Activated naive CD8-positive, alpha-beta T cell treated with anti-CD3 and anti-CD28 coated beads for 36 hours (primary cell): ENCODE data around the gene DLG2. TPM values are rescaled to one million over a fixed set of nuclear protein-coding genes. Genes with fewer than 3 reads are reported as not detected.

ENCODE experiments used
- DNase-seq: peaks from one replicate; pipeline ENCODE4 v3.0.0; 2021
- H3K27ac Mint-ChIP-seq: one replicate; pipeline ENCODE4 v1.8.0; 2022; ENCODE audit warnings: mild to moderate bottlenecking, moderate library complexity, mixed read lengths
- H3K27me3 Mint-ChIP-seq: one replicate; pipeline ENCODE4 v1.8.0; 2022; ENCODE audit warnings: mild to moderate bottlenecking, mixed read lengths
- H3K36me3 Mint-ChIP-seq: one replicate; pipeline ENCODE4 v1.8.0; 2021; ENCODE audit warnings: mild to moderate bottlenecking, mixed read lengths
- H3K4me1 Mint-ChIP-seq: one replicate; pipeline ENCODE4 v1.8.0; 2021; ENCODE audit warnings: mixed read lengths
- H3K4me3 Mint-ChIP-seq: one replicate; pipeline ENCODE4 v1.8.0; 2022; ENCODE audit warnings: mild to moderate bottlenecking, moderate library complexity, mixed read lengths
- H3K9me3 Mint-ChIP-seq: one replicate; pipeline ENCODE4 v1.8.0; 2022; ENCODE audit warnings: mixed read lengths
- total RNA-seq, 2 experiments: library from RNA; stranded (reverse); gene quantifications; one replicate each; pipeline ENCODE4 v1.2.3, GENCODE V29; 2021

Gene DLG2
- total RNA-seq, 2 experiments from 2014 or later, result 1.7 to 1.9 TPM

DNA sequence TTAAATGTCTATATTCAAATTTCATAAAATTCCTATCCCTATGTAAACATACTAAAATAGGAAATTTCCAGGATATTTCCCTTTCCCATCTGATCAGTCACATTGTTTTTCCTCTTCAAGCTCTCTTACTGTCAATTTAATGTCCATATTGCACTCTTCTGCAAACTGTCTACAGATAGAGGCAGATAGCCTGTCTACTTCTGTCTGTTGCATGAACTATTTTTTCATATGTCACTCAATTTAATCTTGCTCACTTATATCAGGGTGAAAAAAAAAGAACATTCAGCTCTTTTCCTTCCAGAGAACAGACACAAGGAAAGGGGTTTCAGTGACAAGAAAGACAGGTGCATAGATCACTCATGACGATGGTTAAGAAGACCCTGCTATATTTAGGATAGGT is 1327.1 kb downstream of the DLG2 start:
- Mint-ChIP-seq H3K4me3 (no peak overlapping the region), H3K36me3 (no peaks in the 10 kb centered on the region), H3K27me3 (no peaks in the 10 kb centered on the region), H3K4me1 (no peaks in the 10 kb centered on the region), H3K9me3 (peaks cover 2% of the 10 kb centered on the region), H3K27ac (no peak overlapping the region)
- DNase-seq, result no peak

DNA sequence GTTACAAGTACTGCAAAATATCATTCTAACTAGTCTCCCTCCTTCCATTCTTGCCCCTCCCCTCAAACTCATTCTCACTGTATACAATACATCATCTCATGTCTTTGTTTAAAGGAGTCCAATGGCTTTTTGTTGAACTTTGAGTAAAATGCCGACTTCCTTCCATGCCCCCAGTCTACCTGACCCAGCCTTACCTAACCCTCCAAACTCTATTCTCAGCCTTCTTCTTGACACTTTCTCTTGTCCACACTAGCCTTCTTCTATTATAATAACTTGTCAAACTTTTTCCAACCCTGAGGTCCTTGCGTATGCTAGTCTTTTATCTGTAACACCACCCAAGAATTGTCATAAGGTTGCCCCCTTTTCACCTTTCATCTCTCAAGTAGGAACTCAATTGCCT is 1329.6 kb downstream of the DLG2 start:
- H3K27ac Mint-ChIP-seq, result no peak overlapping the region
- no peak overlapping the region for H3K4me3 Mint-ChIP-seq
- H3K27me3 Mint-ChIP-seq, result no peaks in the 10 kb centered on the region
- no peaks in the 10 kb centered on the region for H3K4me1 Mint-ChIP-seq
- peaks cover 5% of the 10 kb centered on the region for H3K9me3 Mint-ChIP-seq
- DNase-seq, result no peak
- H3K36me3 Mint-ChIP-seq, result no peaks in the 10 kb centered on the region

DNA sequence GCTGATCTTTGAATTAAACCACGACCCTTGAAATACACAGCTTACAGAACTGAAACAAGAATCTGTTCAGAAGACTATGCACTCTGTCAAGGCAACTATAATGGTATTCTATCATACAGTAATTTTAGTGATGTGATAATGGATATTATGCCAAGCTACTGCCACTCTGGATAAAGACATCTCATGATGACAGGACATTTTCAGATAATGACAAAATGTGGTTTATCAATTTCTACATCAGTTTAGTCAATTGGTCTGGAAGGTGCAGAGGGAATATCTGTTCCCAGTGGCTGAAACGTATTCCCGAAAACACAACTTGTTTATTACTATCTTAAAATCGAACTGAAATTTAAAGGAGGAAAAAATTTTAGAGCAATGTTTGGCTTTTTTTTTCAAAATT is 1331.3 kb downstream of the DLG2 start:
- no peak overlapping the region for H3K27ac Mint-ChIP-seq
- no peaks in the 10 kb centered on the region for H3K27me3 Mint-ChIP-seq
- peaks cover 5% of the 10 kb centered on the region for H3K9me3 Mint-ChIP-seq
- no peak for DNase-seq
- H3K4me3 Mint-ChIP-seq, result no peak overlapping the region
- no peaks in the 10 kb centered on the region for H3K36me3 Mint-ChIP-seq
- no peaks in the 10 kb centered on the region for H3K4me1 Mint-ChIP-seq

DNA sequence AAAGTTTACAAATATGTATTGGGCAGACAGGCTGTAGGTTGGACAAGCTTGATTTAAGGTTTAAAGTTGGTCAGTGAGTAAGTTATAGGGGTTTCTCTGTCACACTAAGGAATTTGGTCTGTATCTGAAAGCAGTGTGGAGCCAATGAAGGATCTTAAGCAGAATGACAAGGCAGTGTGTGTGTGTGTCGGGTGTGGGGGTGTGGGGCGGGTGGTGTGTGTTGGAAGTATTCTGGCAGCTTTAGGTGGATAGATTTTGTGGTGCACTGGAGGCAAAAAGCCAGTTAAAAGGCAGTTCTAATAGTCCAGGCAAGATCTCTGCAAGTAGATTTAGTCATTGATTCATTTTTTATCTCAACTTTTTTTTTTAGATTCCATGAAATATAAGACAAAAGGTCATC is 1334.2 kb downstream of the DLG2 start:
- H3K4me3 Mint-ChIP-seq, result no peak overlapping the region
- no peaks in the 10 kb centered on the region for H3K36me3 Mint-ChIP-seq
- DNase-seq, result no peak
- H3K4me1 Mint-ChIP-seq, result peaks cover 4% of the 10 kb centered on the region
- H3K9me3 Mint-ChIP-seq, result peaks cover 5% of the 10 kb centered on the region
- no peaks in the 10 kb centered on the region for H3K27me3 Mint-ChIP-seq
- no peak overlapping the region for H3K27ac Mint-ChIP-seq

DNA sequence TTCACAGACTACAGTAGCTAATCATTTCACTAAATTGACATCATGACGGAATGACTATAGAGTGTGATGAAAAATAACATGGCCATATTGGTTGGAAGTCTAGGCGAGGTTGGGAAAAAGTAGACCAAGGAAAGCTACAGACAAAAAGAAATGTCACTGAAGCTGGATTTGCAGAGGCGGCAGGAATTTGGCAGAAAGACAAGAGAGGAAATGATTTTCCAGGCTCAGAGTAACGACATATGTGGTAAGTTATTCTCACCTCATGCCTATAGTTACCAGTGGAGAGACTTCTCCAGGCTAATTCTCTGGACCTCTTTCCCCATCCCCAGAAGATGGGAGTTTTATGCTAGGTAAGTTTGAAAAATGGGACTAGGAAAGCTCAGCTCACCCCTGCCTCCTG is 1335.1 kb downstream of the DLG2 start:
- H3K4me3 Mint-ChIP-seq, result no peak overlapping the region
- H3K9me3 Mint-ChIP-seq, result peaks cover 6% of the 10 kb centered on the region
- H3K27me3 Mint-ChIP-seq, result no peaks in the 10 kb centered on the region
- H3K36me3 Mint-ChIP-seq, result no peaks in the 10 kb centered on the region
- DNase-seq, result no peak
- H3K4me1 Mint-ChIP-seq, result peaks cover 4% of the 10 kb centered on the region
- H3K27ac Mint-ChIP-seq, result no peak overlapping the region

DNA sequence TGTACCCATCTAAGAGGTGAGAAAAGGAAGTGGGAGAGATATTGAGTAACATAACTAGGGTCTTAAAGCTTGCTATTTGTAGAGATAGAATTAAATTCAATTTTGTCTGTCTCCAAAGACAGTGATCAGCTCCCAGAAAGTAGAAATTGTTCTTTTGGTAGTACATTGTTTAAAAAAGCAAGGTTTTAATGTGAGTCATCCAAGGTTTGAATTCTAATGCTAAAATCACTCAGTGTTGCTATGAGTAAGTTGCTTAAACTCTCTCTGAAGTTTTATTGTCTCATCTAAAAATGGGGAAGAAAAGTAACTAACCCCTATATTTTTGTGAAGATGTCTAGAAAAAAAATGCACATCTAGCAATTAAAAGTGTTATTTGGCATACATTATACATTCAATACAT is 1336.5 kb downstream of the DLG2 start:
- peaks cover 6% of the 10 kb centered on the region for H3K9me3 Mint-ChIP-seq
- H3K36me3 Mint-ChIP-seq, result no peaks in the 10 kb centered on the region
- no peak overlapping the region for H3K4me3 Mint-ChIP-seq
- H3K4me1 Mint-ChIP-seq, result peaks cover 4% of the 10 kb centered on the region
- no peak for DNase-seq
- no peak overlapping the region for H3K27ac Mint-ChIP-seq
- H3K27me3 Mint-ChIP-seq, result no peaks in the 10 kb centered on the region

DNA sequence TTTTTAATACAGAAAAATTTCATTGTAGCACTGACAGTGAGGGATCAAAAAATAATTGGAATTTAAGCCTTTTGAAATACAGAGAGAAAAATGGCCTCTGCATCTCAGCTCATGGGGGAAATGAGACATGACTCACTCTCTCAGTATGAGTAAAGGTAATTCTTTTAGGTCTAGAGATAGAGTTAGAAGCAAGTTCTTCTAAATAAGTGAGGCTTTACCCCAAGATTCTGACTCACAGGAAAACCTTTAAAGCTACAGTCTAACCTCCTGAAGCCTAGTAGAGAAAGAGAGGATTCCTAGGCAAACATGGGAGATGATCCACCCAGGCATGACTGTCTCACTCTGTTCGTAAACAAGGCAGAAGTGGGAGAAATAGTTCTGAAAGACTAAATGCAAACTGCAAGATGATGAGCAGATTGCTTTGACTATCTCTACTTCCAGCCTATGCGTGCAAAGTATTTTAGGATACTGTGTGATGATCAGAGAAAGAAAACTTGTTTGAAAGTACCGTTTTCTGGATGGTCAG is 1337.7 kb downstream of the DLG2 start:
- Mint-ChIP-seq H3K4me1 (peaks cover 4% of the 10 kb centered on the region), H3K9me3 (peaks cover 11% of the 10 kb centered on the region), H3K4me3 (no peak overlapping the region), H3K27ac (no peak overlapping the region), H3K36me3 (no peaks in the 10 kb centered on the region), H3K27me3 (no peaks in the 10 kb centered on the region)
- no peak for DNase-seq

DNA sequence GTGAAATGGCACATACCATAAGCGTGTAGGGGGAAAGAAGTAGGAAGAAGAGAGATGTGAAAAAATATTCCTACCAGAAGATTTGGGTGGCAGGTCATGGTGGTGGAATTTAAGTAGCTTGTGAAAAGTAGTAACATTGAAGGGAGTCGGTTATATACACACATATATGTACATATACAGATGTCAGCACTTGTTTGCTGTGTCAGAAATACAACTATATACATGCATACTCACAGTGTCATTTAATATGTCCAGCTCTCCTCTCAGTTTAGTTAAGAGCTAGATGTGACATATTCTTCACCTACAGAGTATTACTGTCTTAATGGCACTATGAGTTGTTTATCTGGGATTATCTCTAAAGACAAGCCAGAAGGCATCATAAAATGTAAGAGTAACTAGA is 1353.6 kb downstream of the DLG2 start:
- Mint-ChIP-seq H3K27me3 (no peaks in the 10 kb centered on the region), H3K4me1 (no peaks in the 10 kb centered on the region), H3K36me3 (no peaks in the 10 kb centered on the region), H3K9me3 (peaks cover 10% of the 10 kb centered on the region), H3K27ac (no peak overlapping the region), H3K4me3 (no peak overlapping the region)
- DNase-seq, result no peak

DNA sequence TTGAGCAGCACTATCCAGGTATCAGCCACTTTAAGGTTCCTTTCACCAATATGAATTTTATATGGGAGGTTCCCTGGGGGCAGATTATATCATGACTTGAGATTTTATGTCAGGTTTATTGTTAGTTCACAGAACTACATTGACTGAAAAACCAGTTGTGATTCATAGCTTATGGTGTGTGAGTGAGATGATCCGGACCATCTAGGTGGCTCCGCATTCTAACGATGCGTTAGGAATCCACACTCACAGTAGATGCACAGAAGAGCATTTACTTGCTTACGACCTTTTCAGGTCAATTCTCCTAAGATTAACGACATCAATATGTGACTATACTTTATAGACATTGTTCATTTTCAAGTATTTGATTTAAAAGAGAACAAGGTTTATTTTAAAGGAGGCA is 1356.7 kb downstream of the DLG2 start:
- H3K36me3 Mint-ChIP-seq, result no peaks in the 10 kb centered on the region
- H3K4me3 Mint-ChIP-seq, result no peak overlapping the region
- no peaks in the 10 kb centered on the region for H3K27me3 Mint-ChIP-seq
- H3K4me1 Mint-ChIP-seq, result no peaks in the 10 kb centered on the region
- peaks cover 2% of the 10 kb centered on the region for H3K9me3 Mint-ChIP-seq
- DNase-seq, result no peak
- no peak overlapping the region for H3K27ac Mint-ChIP-seq

DNA sequence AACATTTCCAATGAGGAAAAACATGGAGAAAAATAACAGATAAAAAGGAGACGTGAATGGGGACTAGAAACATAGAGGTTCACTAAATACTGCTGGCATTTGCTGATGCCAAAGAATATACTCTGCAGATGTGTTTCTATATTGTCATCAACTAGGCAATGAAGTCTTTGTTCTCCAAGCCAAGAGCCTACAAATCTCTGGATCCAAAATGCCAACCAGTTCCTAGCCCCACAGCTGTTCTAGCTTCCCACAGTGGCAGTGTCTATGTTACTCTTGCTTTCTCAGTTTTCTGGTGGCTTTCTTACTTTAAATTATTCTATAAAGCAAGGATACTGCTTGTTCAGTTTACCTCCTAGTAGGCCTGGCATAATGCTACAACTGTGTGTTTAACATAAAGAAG is 1363.1 kb downstream of the DLG2 start:
- no peaks in the 10 kb centered on the region for H3K4me1 Mint-ChIP-seq
- H3K27me3 Mint-ChIP-seq, result no peaks in the 10 kb centered on the region
- H3K4me3 Mint-ChIP-seq, result no peak overlapping the region
- H3K27ac Mint-ChIP-seq, result no peak overlapping the region
- no peak for DNase-seq
- H3K9me3 Mint-ChIP-seq, result peaks cover 4% of the 10 kb centered on the region
- no peaks in the 10 kb centered on the region for H3K36me3 Mint-ChIP-seq

DNA sequence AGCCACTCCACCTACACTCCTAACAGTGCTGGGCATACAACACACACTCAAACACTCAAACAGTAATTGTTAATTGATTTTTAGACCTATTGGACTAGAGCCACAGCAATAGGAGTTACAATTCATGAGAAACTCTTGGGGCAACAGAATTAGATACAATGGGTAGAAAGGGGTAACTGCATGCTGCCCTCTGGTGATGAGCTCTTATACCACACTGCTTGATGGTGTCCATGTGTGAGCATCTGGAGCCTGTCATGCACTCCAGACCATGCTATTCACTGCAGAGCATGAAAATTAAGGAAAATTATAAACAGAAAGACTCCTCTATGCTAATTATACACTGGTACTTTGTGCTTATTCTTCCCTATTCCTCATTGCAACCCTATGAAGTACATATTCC is 1365.4 kb downstream of the DLG2 start:
- H3K36me3 Mint-ChIP-seq, result no peaks in the 10 kb centered on the region
- DNase-seq, result no peak
- no peak overlapping the region for H3K4me3 Mint-ChIP-seq
- H3K9me3 Mint-ChIP-seq, result peaks cover 6% of the 10 kb centered on the region
- H3K4me1 Mint-ChIP-seq, result no peaks in the 10 kb centered on the region
- H3K27me3 Mint-ChIP-seq, result no peaks in the 10 kb centered on the region
- H3K27ac Mint-ChIP-seq, result no peak overlapping the region

DNA sequence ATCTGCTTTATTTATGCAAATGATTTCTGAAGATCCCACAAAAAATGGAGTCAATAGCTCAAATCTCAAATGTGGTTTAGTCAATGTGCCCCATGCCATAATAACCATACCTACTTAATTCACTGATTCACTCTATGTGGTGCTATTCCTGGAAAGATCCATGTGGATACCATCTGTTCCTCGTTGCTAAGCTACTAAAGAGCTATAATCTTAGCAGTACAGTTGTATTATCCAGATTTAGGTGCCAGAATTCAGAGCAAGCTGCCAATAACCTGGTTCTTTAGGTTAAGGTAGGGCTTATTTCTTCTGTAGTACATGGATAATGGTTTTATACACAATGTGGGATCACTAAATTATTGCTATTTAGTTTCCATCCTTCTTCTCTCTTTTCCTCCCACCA is 1366.3 kb downstream of the DLG2 start:
- Mint-ChIP-seq H3K9me3 (peaks cover 9% of the 10 kb centered on the region), H3K36me3 (no peaks in the 10 kb centered on the region), H3K27ac (no peak overlapping the region), H3K27me3 (no peaks in the 10 kb centered on the region), H3K4me3 (no peak overlapping the region), H3K4me1 (no peaks in the 10 kb centered on the region)
- no peak for DNase-seq

DNA sequence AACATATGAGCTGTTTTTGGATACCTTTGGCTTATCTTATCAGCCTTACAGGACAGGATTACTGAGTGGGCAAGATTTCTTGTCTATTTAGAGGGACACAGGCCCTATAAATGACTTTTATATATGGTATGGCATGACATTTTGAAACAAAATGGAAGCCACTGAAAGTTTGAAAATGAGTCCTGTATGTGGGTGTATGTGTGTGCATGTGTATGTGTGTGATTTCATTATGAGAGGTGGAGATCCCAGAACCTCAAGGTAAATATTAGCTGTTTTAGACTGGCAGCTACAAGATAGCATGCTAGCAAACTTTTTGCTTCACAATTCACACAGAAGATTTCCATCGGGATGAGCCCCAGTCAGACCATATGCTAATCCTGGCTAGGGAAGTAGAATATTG is 1370.5 kb downstream of the DLG2 start:
- H3K9me3 Mint-ChIP-seq, result peaks cover 9% of the 10 kb centered on the region
- H3K27me3 Mint-ChIP-seq, result no peaks in the 10 kb centered on the region
- no peak for DNase-seq
- H3K36me3 Mint-ChIP-seq, result no peaks in the 10 kb centered on the region
- no peak overlapping the region for H3K27ac Mint-ChIP-seq
- H3K4me1 Mint-ChIP-seq, result no peaks in the 10 kb centered on the region
- no peak overlapping the region for H3K4me3 Mint-ChIP-seq

DNA sequence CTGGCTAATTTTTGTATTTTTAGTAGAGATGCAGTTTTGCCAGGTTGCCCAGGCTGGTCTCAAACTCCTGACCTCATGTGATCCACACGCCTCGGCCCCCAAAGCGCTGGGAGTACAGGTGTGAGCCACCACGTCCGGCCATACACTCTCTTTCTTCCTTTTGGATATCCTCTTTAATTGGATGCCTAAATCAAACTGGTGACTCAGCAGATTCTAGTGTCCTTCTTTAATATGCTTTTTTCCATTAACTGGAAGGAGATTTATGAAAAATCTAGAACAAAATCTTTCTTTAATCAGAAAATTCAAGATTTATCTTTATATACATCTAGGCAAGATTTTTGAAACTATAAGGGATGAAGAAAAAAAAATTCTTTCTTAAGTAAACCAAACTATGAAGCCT is 1371.7 kb downstream of the DLG2 start:
- Mint-ChIP-seq H3K36me3 (no peaks in the 10 kb centered on the region), H3K27ac (no peak overlapping the region), H3K4me3 (no peak overlapping the region), H3K27me3 (no peaks in the 10 kb centered on the region), H3K4me1 (no peaks in the 10 kb centered on the region), H3K9me3 (peaks cover 7% of the 10 kb centered on the region)
- DNase-seq, result no peak

DNA sequence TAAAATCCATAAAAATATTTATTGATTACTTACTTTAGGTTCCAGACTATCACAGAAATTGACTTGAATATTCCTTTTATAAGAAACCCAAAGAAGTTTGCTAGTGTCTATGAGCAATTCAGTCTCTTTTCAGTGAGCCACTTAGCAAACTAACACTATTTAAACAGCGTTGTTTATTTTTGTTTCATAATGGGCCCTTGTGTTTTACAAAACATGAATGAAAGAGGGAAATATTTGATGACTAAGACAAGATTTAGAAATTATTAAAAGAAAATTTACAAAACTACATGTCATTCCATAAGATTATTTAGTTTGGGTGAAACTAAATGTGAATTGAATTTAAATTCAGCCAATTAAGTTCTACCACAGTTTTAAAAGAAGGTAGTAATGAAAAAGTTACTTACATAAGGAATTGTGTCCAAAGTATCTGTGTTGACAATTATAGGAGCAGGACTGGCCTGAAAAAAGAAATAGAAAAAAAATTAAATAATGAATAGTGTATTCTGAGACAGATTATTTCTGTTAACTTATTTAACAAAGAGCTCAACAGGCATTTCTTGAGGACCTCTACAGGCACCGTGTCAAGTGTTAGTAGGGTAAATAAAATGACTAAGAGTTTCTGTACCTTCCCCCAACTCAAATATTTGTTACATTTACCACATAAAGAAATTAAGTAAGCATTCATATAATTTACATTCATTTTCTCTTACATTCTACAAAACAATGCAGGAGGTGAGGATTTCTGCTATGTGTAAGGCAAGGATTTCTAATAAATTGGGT is 1376.1 kb downstream of the DLG2 start:
- no peak overlapping the region for H3K4me3 Mint-ChIP-seq
- H3K27me3 Mint-ChIP-seq, result no peaks in the 10 kb centered on the region
- H3K4me1 Mint-ChIP-seq, result no peaks in the 10 kb centered on the region
- H3K27ac Mint-ChIP-seq, result no peak overlapping the region
- no peak for DNase-seq
- peaks cover 4% of the 10 kb centered on the region for H3K9me3 Mint-ChIP-seq
- H3K36me3 Mint-ChIP-seq, result no peaks in the 10 kb centered on the region

DNA sequence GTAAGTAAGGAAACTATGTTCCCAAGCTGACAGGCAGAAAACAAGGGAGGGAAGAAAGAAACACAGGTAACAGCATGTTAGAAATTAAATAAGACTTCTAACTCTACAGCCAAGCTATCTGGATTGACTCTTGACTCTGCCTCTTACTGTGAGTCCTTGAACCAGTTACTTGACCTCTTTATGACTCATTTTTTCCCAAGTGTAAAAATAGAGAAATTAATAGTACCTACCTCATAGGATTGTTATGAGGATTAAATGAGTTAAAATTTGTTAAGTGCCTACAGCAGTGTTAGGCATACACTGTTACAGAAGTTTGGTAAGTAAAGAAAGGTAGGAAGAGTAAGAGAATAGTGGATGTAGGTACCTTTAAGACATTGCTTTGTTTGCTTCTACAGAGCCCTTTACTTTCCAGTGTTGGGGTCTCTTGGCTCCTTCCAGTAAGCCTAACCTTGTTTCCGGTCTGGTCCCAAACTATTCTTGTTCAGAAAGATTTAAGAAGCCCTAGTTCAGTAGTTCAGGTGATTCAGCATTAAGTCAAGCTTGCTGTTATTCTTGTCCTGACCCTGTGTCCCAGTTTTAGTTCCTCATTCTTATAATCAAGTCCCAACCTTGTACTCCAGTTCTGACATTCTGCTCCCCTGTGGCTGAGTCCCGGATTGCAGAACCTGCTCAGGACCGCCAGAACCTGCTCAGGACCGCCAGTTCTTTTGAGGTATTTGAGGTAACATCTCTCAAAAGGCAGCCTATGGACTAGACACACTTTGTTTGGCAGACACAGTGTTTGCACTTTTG is 1377.6 kb downstream of the DLG2 start:
- no peak overlapping the region for H3K27ac Mint-ChIP-seq
- H3K27me3 Mint-ChIP-seq, result no peaks in the 10 kb centered on the region
- no peaks in the 10 kb centered on the region for H3K4me1 Mint-ChIP-seq
- H3K9me3 Mint-ChIP-seq, result peaks cover 1% of the 10 kb centered on the region
- H3K4me3 Mint-ChIP-seq, result no peak overlapping the region
- no peaks in the 10 kb centered on the region for H3K36me3 Mint-ChIP-seq
- DNase-seq, result no peak
